Panc1 (cell line): ENCODE results near the gene SH3TC1. TPM values are rescaled to one million over a fixed set of nuclear protein-coding genes. Genes with fewer than 3 reads are reported as not detected.

Source experiments
- ATAC-seq: fragments of 200-7000 bp; cut with Tn5 transposase; 2 replicates; pipeline ENCODE4 v1.9.1; 2020; ENCODE audit warnings: mild to moderate bottlenecking, moderate library complexity
- BruUV-seq: library from RNA; stranded (reverse); fragments of 400-500 nt; replicated peaks from 2 replicates; lab custom pipeline; 2021; lab: Mats Ljungman, UMichigan
- CTCF ChIA-PET: fragments of 300-600 bp; sonication (Branson Sonifier 250); formaldehyde crosslinking; loops from one replicate; lab custom pipeline; 2022; ENCODE audit warnings: antibody characterized with exemption; lab: Charles Lee
- POLR2A ChIA-PET: fragments of 300-600 bp; sonication (Branson Sonifier 250); formaldehyde crosslinking; loops from one replicate; lab custom pipeline; 2022; ENCODE audit warnings: antibody characterized with exemption; lab: Charles Lee
- DNase-seq: peaks from one replicate; pipeline ENCODE4 v3.0.0-alpha.2; 2010; ENCODE audit warnings: low read depth, low spot score
- H3K27ac ChIP-seq: 2 replicates; pipeline ENCODE4 v1.5.1; 2011; ENCODE audit warnings: mild to moderate bottlenecking, low read length, inconsistent platforms
- H3K27me3 ChIP-seq: fragments of 200-500 bp; sonication (Bioruptor generic); 2 replicates; pipeline ENCODE4 v1.6.0; 2014; ENCODE audit warnings: low read length, inconsistent platforms; ENCODE audit not compliant: control insufficient read depth, insufficient read depth
- H3K36me3 ChIP-seq: fragments of 200-500 bp; sonication (Bioruptor generic); 2 replicates; pipeline ENCODE4 v1.5.1; 2014; ENCODE audit warnings: inconsistent platforms, mild to moderate bottlenecking, low read length, moderate library complexity; ENCODE audit not compliant: control insufficient read depth, insufficient read depth
- H3K4me1 ChIP-seq: 2 replicates; pipeline ENCODE4 v1.5.1; 2011; ENCODE audit warnings: inconsistent platforms, mild to moderate bottlenecking, low read length, moderate library complexity; ENCODE audit not compliant: control insufficient read depth, insufficient read depth
- H3K4me3 ChIP-seq, 2 experiments: 2 replicates each; pipeline ENCODE4 v1.5.1; 2011 to 2012; ENCODE audit warnings: low read depth in 2 of 2, low read length in 2 of 2, mild to moderate bottlenecking in 2 of 2, inconsistent platforms in 1 of 2, moderate library complexity in 1 of 2
- H3K9me3 ChIP-seq: fragments of 200-500 bp; sonication (Bioruptor generic); 2 replicates; pipeline ENCODE4 v1.5.1; 2014; ENCODE audit warnings: low read depth, mild to moderate bottlenecking, inconsistent platforms, low read length, moderate library complexity; ENCODE audit not compliant: control insufficient read depth, insufficient read depth
- POLR2AphosphoS5 ChIP-seq: IDR thresholded peaks from 2 replicates; pipeline ENCODE4 v1.6.1; 2012; ENCODE audit warnings: mild to moderate bottlenecking, low read depth, low read length, moderate library complexity
- SIN3A ChIP-seq: IDR thresholded peaks from 2 replicates; pipeline ENCODE4 v1.6.1; 2012; ENCODE audit warnings: low read depth, mild to moderate bottlenecking, low read length, moderate library complexity, borderline replicate concordance; ENCODE audit not compliant: insufficient read depth
- TCF7L2 ChIP-seq: IDR thresholded peaks from 2 replicates; pipeline ENCODE4 v1.6.1; 2011; ENCODE audit warnings: mild to moderate bottlenecking, low read depth, low read length, inconsistent platforms
- in situ Hi-C: cut with HindIII; loops from 2 replicates; pipeline ENCODE4 v1.10.0; 2016; ENCODE audit warnings: low sequenced_read_pairs, low pct_unique_long_range_greater_than_20kb
- intact Hi-C: fragments of 100-400 bp; cut with micrococcal nuclease; formaldehyde crosslinking; loops from one replicate; pipeline ENCODE4 v1.10.0; 2022; ENCODE audit not compliant: unreplicated experiment
- total RNA-seq: library from RNA; stranded (reverse); gene quantifications from one replicate; pipeline ENCODE4 v1.2.1, GENCODE V29; 2021; ENCODE audit not compliant: unreplicated experiment
- TF ChIP-seq, protein P1 (sequence below), 2 experiments: IDR thresholded peaks; 2 replicates each; pipeline ENCODE4 v1.6.1; 2011 to 2012; ENCODE audit warnings: low read depth in 2 of 2, control low read depth in 1 of 2, low read length in 1 of 2, mild to moderate bottlenecking in 1 of 2, moderate library complexity in 1 of 2; ENCODE audit not compliant: insufficient read depth in 1 of 2
- TF ChIP-seq, protein P2 (sequence below): fragments of 450-650 bp; IDR thresholded peaks from 2 replicates; pipeline ENCODE4 v1.5.1; 2017; ENCODE audit warnings: mild to moderate bottlenecking

Gene SH3TC1
- total RNA-seq, 1 experiment from 2014 or later: 4.5 TPM

DNA sequence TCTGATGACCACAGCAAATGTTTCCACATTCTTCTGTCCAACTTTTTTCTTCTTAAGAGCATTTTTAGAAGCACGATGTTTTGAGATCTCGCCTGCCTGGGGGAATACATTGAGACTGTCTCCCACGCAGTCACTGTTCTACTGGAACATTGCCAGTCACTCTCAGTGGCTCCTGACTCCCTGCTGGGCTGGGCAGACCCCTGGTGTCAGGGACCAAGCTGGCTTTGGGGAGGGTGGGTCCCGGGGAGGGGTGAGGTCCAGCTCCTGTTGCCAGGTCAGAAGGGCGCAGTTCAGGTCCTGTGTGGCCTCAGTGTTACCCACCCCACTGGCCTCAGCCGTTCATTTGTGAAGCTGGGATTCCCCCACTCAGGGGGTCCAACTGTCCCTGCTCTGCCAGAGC lies 21.5 kb upstream of the SH3TC1 start:
- intact Hi-C loops (loop anchor here (10.0 kb wide), 1 partner anchor 227 kb away; no protein-coding TSS in a partner anchor), in situ Hi-C loops (no loop called here)
- no TSS peak for BruUV-seq
- H3K4me1 ChIP-seq: peaks cover 3% of the 10 kb centered on the region; the same call in 1 of the 2 replicates
- H3K4me3 ChIP-seq: no peak overlapping the region
- H3K27ac ChIP-seq: no peak overlapping the region
- DNase-seq: no peak
- no peaks in the 10 kb centered on the region for H3K36me3 ChIP-seq
- H3K9me3 ChIP-seq: no peaks in the 10 kb centered on the region
- CTCF ChIA-PET: interaction anchor here (0.6 to 1.6 kb wide), 7 partner anchors 40 to 544 kb away, joined by 3 to 6 read pairs (median 3); no protein-coding TSS in a partner anchor
- TF ChIP-seq, protein P1, sequence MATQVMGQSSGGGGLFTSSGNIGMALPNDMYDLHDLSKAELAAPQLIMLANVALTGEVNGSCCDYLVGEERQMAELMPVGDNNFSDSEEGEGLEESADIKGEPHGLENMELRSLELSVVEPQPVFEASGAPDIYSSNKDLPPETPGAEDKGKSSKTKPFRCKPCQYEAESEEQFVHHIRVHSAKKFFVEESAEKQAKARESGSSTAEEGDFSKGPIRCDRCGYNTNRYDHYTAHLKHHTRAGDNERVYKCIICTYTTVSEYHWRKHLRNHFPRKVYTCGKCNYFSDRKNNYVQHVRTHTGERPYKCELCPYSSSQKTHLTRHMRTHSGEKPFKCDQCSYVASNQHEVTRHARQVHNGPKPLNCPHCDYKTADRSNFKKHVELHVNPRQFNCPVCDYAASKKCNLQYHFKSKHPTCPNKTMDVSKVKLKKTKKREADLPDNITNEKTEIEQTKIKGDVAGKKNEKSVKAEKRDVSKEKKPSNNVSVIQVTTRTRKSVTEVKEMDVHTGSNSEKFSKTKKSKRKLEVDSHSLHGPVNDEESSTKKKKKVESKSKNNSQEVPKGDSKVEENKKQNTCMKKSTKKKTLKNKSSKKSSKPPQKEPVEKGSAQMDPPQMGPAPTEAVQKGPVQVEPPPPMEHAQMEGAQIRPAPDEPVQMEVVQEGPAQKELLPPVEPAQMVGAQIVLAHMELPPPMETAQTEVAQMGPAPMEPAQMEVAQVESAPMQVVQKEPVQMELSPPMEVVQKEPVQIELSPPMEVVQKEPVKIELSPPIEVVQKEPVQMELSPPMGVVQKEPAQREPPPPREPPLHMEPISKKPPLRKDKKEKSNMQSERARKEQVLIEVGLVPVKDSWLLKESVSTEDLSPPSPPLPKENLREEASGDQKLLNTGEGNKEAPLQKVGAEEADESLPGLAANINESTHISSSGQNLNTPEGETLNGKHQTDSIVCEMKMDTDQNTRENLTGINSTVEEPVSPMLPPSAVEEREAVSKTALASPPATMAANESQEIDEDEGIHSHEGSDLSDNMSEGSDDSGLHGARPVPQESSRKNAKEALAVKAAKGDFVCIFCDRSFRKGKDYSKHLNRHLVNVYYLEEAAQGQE (IDR thresholded peaks at IDR 0.05; ENCODE audit: insufficient read depth in 1 of 2, low read depth in 2 of 2, low read length in 1 of 2): no peak
- TF ChIP-seq TCF7L2 (no peak), POLR2AphosphoS5 (no peak), SIN3A (no peak)
- TF ChIP-seq, protein P2, sequence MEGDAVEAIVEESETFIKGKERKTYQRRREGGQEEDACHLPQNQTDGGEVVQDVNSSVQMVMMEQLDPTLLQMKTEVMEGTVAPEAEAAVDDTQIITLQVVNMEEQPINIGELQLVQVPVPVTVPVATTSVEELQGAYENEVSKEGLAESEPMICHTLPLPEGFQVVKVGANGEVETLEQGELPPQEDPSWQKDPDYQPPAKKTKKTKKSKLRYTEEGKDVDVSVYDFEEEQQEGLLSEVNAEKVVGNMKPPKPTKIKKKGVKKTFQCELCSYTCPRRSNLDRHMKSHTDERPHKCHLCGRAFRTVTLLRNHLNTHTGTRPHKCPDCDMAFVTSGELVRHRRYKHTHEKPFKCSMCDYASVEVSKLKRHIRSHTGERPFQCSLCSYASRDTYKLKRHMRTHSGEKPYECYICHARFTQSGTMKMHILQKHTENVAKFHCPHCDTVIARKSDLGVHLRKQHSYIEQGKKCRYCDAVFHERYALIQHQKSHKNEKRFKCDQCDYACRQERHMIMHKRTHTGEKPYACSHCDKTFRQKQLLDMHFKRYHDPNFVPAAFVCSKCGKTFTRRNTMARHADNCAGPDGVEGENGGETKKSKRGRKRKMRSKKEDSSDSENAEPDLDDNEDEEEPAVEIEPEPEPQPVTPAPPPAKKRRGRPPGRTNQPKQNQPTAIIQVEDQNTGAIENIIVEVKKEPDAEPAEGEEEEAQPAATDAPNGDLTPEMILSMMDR: no peak
- ATAC-seq: no peak
- no peaks in the 10 kb centered on the region for H3K27me3 ChIP-seq
- POLR2A ChIA-PET: no interaction called here

DNA sequence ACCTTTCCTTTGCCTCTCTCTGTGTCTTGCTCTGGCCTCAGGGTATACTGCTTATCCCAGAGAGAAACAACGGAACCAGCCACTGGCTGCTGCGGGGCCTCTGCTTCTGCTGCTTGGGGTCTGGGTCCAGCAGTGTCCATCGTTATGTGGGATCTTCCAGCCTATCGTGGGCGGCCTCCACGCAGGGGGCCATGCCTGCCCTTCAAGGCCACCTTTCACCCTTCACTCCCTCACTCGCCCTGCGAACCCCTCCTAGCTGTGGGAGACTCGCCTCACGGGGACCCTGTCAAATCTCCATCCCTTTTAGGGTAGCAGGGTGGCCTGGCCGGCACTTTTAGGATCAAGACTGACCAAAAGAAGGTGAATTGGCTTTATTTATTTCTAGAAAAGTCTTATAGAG lies 21.1 kb upstream of the SH3TC1 start:
- Histone ChIP-seq H3K27ac (no peak overlapping the region), H3K36me3 (no peaks in the 10 kb centered on the region), H3K4me1 (peaks cover 4% of the 10 kb centered on the region), H3K9me3 (no peaks in the 10 kb centered on the region), H3K4me3 (no peak overlapping the region), H3K27me3 (no peaks in the 10 kb centered on the region)
- intact Hi-C loops (loop anchor here (10.0 kb wide), 1 partner anchor 227 kb away; no protein-coding TSS in a partner anchor), in situ Hi-C loops (no loop called here)
- ChIA-PET CTCF (interaction anchor here (0.7 kb wide), 1 partner anchor 25 kb away, joined by 4 read pairs; no protein-coding TSS in a partner anchor), POLR2A (no interaction called here)
- BruUV-seq: no TSS peak
- TF ChIP-seq, protein P2: no peak
- TF ChIP-seq, protein P1 (IDR thresholded peaks at IDR 0.05; ENCODE audit: insufficient read depth in 1 of 2, low read depth in 2 of 2, low read length in 1 of 2): no peak
- TF ChIP-seq TCF7L2: no peak
- TF ChIP-seq SIN3A: no peak
- no peak for TF ChIP-seq POLR2AphosphoS5
- DNase-seq (no peak), ATAC-seq (no peak)
